GM10248 (cell line): Measurements from ENCODE around the gene AKAP6.

ENCODE experiments used
- CTCF ChIA-PET: fragments of 300-600 bp; sonication (Branson Sonifier 250); formaldehyde crosslinking; extraction: SDS; loops from one replicate; lab custom pipeline; 2021; ENCODE audit warnings: antibody characterized with exemption; lab: Yijun Ruan, JAX
- POLR2A ChIA-PET: fragments of 350-650 bp; sonication (Branson Sonifier 250); formaldehyde crosslinking; extraction: SDS; loops from one replicate; lab custom pipeline; 2020; ENCODE audit warnings: antibody characterized with exemption; lab: Yijun Ruan, JAX
- DNase-seq: peaks from one replicate; pipeline ENCODE4 v3.0.0; 2012; ENCODE audit errors: extremely low spot score
- TF ChIP-seq, protein P1 (sequence below): IDR thresholded peaks from 2 replicates; pipeline ENCODE4 v1.5.1; 2012; ENCODE audit warnings: mild to moderate bottlenecking, low read depth; ENCODE audit errors: extremely low read depth, missing control alignments, control extremely low read depth

The AKAP6 gene

DNA sequence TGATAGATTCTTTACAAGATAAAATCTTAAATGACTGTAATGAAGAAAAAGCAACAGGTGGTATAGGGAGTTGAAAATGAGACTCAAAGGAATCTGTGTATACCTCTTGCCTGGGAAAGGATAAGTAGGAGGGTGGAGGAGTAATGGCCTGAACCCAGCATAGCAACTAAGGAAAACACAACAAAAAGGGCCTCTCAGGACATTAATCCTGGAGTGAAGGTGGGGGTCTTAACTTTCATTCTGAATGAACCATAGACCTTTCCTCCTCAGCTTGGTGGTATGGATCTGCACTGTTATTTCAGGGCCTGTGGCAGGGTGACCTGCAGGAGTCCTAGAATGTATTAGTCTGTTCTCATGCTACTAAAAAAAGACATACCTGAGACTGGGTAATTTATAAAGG, 185.6 kb downstream of the AKAP6 start:
- no peak for DNase-seq
- TF ChIP-seq, protein P1, sequence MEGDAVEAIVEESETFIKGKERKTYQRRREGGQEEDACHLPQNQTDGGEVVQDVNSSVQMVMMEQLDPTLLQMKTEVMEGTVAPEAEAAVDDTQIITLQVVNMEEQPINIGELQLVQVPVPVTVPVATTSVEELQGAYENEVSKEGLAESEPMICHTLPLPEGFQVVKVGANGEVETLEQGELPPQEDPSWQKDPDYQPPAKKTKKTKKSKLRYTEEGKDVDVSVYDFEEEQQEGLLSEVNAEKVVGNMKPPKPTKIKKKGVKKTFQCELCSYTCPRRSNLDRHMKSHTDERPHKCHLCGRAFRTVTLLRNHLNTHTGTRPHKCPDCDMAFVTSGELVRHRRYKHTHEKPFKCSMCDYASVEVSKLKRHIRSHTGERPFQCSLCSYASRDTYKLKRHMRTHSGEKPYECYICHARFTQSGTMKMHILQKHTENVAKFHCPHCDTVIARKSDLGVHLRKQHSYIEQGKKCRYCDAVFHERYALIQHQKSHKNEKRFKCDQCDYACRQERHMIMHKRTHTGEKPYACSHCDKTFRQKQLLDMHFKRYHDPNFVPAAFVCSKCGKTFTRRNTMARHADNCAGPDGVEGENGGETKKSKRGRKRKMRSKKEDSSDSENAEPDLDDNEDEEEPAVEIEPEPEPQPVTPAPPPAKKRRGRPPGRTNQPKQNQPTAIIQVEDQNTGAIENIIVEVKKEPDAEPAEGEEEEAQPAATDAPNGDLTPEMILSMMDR = no peak
- ChIA-PET CTCF (interaction anchor here (1.0 to 1.4 kb wide), 4 partner anchors 8 to 11 kb away, joined by 3 to 4 read pairs (median 4); no protein-coding TSS in a partner anchor), POLR2A (no interaction called here)

DNA sequence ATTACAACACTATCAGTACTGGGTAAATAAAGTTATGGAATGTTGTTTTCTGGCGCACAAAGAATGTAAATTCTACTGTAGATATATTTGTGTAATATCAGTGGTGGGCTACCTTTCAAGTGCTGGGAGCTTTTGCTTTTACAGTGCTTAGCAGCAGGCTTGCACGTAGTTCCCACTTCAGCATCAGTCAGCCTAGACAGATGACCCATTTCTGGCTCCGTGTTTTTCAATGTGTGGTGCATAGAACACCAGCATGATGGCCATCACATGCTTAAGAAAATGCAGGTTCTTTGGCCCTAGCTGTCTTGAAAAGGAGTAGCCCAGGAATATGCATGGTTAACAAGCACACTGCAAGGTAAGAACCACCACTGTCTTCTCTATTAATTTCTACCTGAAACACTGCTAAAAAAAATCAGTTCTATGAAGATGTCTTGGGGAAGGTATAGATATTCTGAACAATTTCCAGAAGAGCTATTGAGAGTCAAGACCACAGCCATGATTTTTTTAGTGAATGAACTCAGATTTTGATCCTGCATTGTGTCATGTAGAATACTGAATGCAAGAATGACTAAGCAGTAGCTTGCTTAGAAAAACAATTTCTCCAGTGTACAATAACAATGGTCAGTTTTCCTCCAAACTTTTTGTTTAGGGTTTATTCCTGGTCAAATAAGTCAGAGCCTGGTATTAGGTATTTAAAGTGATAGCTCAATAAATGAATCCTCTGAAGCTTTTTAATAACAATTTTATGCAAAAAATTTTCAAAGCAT, 195.7 kb downstream of the AKAP6 start:
- POLR2A ChIA-PET = no interaction called here
- DNase-seq = no peak

DNA sequence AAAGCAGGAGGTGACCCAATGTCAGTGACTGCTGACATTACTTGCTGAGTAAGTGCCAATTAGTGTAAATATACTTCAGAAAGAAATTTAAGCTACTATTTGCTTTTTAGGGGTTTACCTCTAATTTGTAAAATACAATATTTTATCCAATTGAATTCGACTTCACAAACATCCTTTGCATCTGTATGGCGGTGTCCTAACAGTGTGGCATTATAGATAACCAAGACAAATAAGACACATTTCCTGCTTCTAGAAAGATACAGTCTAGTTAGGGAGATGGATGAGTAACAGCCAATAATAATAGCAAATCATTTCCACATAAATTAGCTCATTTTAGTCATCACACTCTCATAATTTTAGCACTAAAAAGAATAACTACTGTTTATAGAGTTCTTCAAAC, 196.5 kb downstream of the AKAP6 start:
- no peak for DNase-seq
- CTCF ChIA-PET = interaction anchor here (0.8 to 1.1 kb wide), 4 partner anchors 10 to 190 kb away, joined by 3 to 4 read pairs (median 3); no protein-coding TSS in a partner anchor
- POLR2A ChIA-PET = no interaction called here
- TF ChIP-seq, protein P1 = no peak

More for the DNA sequence above, 195.7 kb downstream of the AKAP6 start:
- TF ChIP-seq, protein P1 = no peak
- CTCF ChIA-PET = interaction anchor here (0.8 to 1.2 kb wide), 4 partner anchors 11 to 189 kb away, joined by 3 to 4 read pairs (median 3); no protein-coding TSS in a partner anchor

DNA sequence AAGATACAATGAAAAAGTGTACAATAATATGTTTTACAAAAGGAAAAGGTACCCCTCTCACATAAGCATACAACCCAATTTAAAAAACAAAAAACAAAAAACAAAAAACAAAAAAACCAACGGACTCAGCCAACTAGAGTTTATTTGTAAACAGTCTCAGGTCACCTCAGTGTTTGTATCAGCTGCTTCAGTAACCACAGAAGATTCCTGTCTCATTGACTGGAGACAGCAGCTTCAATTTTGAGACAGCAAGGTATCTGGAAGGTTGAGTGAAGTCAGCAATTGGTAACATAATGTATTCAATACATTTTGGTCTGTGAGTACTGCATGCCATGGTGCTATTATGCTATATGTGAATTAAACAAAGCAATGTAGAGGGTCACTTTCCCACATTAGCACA, 201.7 kb downstream of the AKAP6 start:
- ChIA-PET CTCF (no interaction called here), POLR2A (no interaction called here)
- TF ChIP-seq, protein P1 = no peak

DNA sequence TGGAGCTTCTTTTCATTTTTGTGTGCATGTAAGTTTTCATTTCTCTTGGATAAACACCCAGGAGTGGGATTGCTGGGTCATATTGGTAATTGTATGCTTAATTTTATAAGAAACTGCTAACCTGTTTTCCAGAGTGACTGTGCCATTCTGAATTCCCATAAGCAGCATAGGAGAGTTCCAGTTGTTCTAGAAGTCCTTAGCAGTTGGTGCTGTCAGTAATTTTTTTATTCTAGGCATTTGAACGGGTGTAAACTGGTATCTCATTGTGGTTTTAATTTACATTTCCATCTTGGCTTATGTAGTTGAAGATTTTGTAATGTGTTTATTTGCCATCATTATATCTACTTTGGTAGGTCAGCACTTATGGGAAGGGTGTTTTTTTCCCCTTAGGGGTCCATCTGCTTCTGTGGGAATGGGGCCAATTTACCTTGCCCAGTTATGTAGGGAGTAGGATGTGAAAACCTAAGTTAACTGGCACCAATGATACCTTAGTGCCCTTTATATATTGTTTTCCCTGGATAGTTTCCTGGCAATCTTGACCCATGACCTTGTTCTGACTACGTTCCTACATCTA, 202.9 kb downstream of the AKAP6 start:
- TF ChIP-seq, protein P1 = no peak
- CTCF ChIA-PET = no interaction called here
- POLR2A ChIA-PET = no interaction called here
- DNase-seq = no peak

More for the DNA sequence above, 201.7 kb downstream of the AKAP6 start:
- DNase-seq = no peak

DNA sequence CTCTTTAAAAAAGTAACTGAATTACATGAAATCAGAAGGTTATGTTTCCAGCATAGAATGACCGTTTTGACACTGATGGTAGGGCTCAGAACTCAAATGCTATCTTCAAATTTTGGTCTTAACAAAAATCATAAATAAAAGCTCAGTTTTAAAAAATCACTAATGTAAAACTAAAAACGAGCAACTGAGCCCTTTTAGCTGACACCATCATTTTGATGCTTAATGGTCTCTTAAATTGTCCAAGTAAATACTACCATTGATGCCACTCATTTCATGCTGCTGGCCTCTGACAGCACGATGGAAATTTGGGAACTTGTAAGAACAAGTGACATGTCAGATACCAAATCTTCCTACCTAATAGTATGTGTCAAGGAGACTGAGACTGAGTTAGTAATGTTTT, 205.0 kb downstream of the AKAP6 start:
- POLR2A ChIA-PET = no interaction called here
- CTCF ChIA-PET = no interaction called here
- TF ChIP-seq, protein P1 = no peak
- no peak for DNase-seq
